K562 (cell line): Measurements from ENCODE around the gene NUCB2. TPM values are rescaled to one million over a fixed set of nuclear protein-coding genes. Genes with fewer than 3 reads are reported as not detected.

Source experiments
- ARID1B ChIP-seq: fragments of 450-650 bp; IDR thresholded peaks from 2 replicates; pipeline ENCODE4 v1.6.1; 2016; ENCODE audit warnings: antibody characterized with exemption, mild to moderate bottlenecking, inconsistent platforms
- CBX2 ChIP-seq: fragments of 200-600 bp; sonication (generic); IDR thresholded peaks from one replicate; pipeline ENCODE4 v1.6.1; 2012; ENCODE audit warnings: mild to moderate bottlenecking, low read length, inconsistent platforms; ENCODE audit not compliant: insufficient read depth, poor library complexity, severe bottlenecking
- CBX3 ChIP-seq, 2 experiments: IDR thresholded peaks; 1 replicate in 1 of 2; 2 replicates in 1 of 2; pipeline ENCODE4 v1.6.1; 2012; ENCODE audit warnings: inconsistent platforms in 2 of 2, low read length in 2 of 2, borderline replicate concordance in 1 of 2, control low read depth in 1 of 2
- CBX5 ChIP-seq: IDR thresholded peaks from 2 replicates; pipeline ENCODE4 v1.6.1; 2014; ENCODE audit warnings: low read depth, borderline replicate concordance
- CHAMP1 ChIP-seq: fragments of 450-650 bp; IDR thresholded peaks from 2 replicates; pipeline ENCODE4 v1.6.1; 2016; ENCODE audit warnings: mild to moderate bottlenecking
- EHMT2 ChIP-seq: fragments of 450-650 bp; IDR thresholded peaks from 2 replicates; pipeline ENCODE4 v1.6.1; 2018; ENCODE audit warnings: antibody characterized with exemption
- ETV5 ChIP-seq: sonication (generic); formaldehyde crosslinking; IDR thresholded peaks from 2 replicates; pipeline ENCODE4 v1.4.0; 2020; ENCODE audit warnings: low read depth, mild to moderate bottlenecking, missing genetic modification reagents
- FIP1L1 ChIP-seq: fragments of 200-400 bp; formaldehyde crosslinking; IDR thresholded peaks from 2 replicates; pipeline ENCODE4 v1.6.1; 2018; ENCODE audit warnings: mild to moderate bottlenecking, low read depth, low read length; ENCODE audit not compliant: poor library complexity, severe bottlenecking
- ILF3 ChIP-seq: fragments of 450-650 bp; IDR thresholded peaks from 2 replicates; pipeline ENCODE4 v1.6.1; 2018; ENCODE audit warnings: antibody characterized with exemption, mild to moderate bottlenecking, moderate library complexity, borderline replicate concordance
- MAFF ChIP-seq: IDR thresholded peaks from 2 replicates; pipeline ENCODE4 v1.6.1; 2012; ENCODE audit warnings: low read length, improper control_type of control experiment
- NELFE ChIP-seq: IDR thresholded peaks from 2 replicates; pipeline ENCODE4 v1.6.1; 2011; ENCODE audit warnings: mild to moderate bottlenecking; ENCODE audit not compliant: insufficient read depth, insufficient read length
- NR3C1 ChIP-seq: sonication (generic); formaldehyde crosslinking; IDR thresholded peaks from 2 replicates; pipeline ENCODE4 v1.8.1; 2022; ENCODE audit warnings: missing genetic modification reagents
- POLR2AphosphoS2 ChIP-seq: IDR thresholded peaks from 2 replicates; pipeline ENCODE4 v1.6.1; 2012; ENCODE audit warnings: low read length, improper control_type of control experiment
- RBM22 ChIP-seq: fragments of 200-400 bp; formaldehyde crosslinking; IDR thresholded peaks from 2 replicates; pipeline ENCODE4 v1.6.1; 2018; ENCODE audit warnings: low read length, low read depth; ENCODE audit not compliant: poor library complexity, severe bottlenecking
- RFX5 ChIP-seq: IDR thresholded peaks from 2 replicates; pipeline ENCODE4 v1.6.1; 2011; ENCODE audit warnings: low read depth, mild to moderate bottlenecking, improper control_type of control experiment, low read length
- TAF9B ChIP-seq: fragments of 450-650 bp; IDR thresholded peaks from 2 replicates; pipeline ENCODE4 v1.6.1; 2018; ENCODE audit warnings: mild to moderate bottlenecking; ENCODE audit not compliant: partially characterized antibody
- WHSC1 ChIP-seq: IDR thresholded peaks from one replicate; pipeline ENCODE4 v1.6.1; 2012; ENCODE audit warnings: low read length, control low read depth, inconsistent platforms
- ZNF165 ChIP-seq: fragments of 250-450 bp; sonication (Bioruptor Pico); IDR thresholded peaks from 2 replicates; pipeline ENCODE4 v1.4.0; 2020; ENCODE audit warnings: borderline replicate concordance
- ZNF431 ChIP-seq: sonication (generic); formaldehyde crosslinking; IDR thresholded peaks from 2 replicates; pipeline ENCODE4 v1.8.0; 2022; ENCODE audit warnings: mild to moderate bottlenecking, missing genetic modification reagents
- ZNF584 ChIP-seq: fragments of 200-800 bp; sonication (Bioruptor generic); IDR thresholded peaks from 2 replicates; pipeline ENCODE4 v1.6.1; 2016; ENCODE audit warnings: low read depth, mild to moderate bottlenecking, missing genetic modification characterization, missing compliant biosample characterization
- polyA plus RNA-seq, 8 experiments: library from polyadenylated mRNA; depleted of rRNA in 4 of 8; stranded (reverse) in 5 of 8; unstranded in 3 of 8; fragments of >200 nt; fragmentation: Nextera tagmentation in 2 of 8; fragmentation: Illumina TruSeq in 1 of 8; extraction: Ambion mirVana in 2 of 8; extraction: Trizol in 1 of 8; gene quantifications; 2 replicates each; pipeline versions ENCODE4 v1.2.1 to v1.2.3, GENCODE V29; 2011 to 2014; ENCODE audit warnings: inconsistent platforms in 1 of 8, missing spikeins in 1 of 8
- total RNA-seq, 7 experiments: library from RNA; depleted of rRNA in 6 of 7; stranded (reverse); fragments of >200 nt in 6 of 7; fragmentation: Illumina TruSeq in 2 of 7; extraction: Trizol in 2 of 7; gene quantifications; 2 replicates each; pipeline versions ENCODE4 v1.2.1 to v1.2.3, GENCODE V29; 2011 to 2021; ENCODE audit warnings: low replicate concordance in 1 of 7
- TF ChIP-seq, protein P1 (sequence below), 2 experiments: IDR thresholded peaks in 1 of 2; conservative IDR thresholded peaks in 1 of 2; 2 replicates each; pipeline ENCODE4 v1.6.1; 2016; ENCODE audit warnings: low read depth in 2 of 2, mild to moderate bottlenecking in 1 of 2, missing compliant biosample characterization in 1 of 2, missing genetic modification characterization in 1 of 2, moderate library complexity in 1 of 2
- TF ChIP-seq, protein P2 (sequence below): fragments of 450-650 bp; IDR thresholded peaks from 2 replicates; pipeline ENCODE4 v1.6.1; 2016; ENCODE audit warnings: missing biosample characterization, missing genetic modification characterization

Gene NUCB2
- total and polyA plus RNA-seq, 9 of the 15 experiments (the other 6 are each of a cell fraction or from before 2014, with no cell fraction given): 54.0 to 108 (median 84.6) TPM

DNA sequence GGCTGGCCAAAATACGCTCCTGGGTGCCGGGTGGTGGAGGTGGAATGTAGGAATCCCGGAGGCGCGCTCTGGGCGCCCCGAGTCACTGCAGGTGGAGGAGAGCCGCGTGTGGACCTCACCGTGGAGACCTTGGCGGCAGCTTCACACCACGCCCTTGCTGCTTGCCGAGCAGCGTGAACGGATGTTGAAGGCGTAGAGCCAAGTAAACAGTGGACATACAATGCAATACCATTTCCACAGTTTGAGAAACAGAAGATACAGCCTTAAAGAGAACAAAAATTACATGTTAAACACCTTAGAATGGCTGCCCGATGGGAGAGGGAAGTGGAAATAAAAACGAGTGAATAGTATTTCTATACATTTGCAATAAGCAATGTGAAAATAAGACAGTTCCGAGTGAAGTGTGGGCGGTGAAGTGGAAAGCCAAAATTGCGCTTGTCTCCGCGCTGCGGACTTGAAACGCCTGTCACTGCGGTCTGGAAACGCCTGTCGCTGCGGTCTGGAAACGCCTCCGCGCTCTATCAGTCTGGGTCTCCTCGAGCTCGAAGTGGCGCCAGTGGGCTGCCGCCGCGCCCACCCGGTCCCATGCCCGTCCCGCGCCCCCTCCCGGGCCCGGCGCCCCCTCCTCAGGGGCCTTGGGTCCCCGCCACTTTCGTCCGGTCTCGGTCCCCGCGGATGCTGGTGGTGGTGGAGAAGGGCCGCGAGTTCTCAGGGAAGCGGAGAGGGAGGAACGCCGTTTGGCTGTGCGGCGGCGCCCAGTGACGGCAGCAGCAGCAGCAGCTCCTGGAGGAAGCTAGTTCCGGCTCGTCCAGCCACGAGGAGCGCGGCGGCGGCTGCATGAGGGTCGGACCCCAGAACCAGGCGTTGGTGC lies 76.6 kb downstream of the NUCB2 start (continued):
- TF ChIP-seq, protein P1, sequence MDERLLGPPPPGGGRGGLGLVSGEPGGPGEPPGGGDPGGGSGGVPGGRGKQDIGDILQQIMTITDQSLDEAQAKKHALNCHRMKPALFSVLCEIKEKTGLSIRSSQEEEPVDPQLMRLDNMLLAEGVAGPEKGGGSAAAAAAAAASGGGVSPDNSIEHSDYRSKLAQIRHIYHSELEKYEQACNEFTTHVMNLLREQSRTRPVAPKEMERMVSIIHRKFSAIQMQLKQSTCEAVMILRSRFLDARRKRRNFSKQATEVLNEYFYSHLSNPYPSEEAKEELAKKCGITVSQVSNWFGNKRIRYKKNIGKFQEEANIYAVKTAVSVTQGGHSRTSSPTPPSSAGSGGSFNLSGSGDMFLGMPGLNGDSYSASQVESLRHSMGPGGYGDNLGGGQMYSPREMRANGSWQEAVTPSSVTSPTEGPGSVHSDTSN (CRISPR knock-in tag; IDR thresholded peaks at IDR 0.05; ENCODE audit: low read depth): no peak
- TF ChIP-seq, protein P1 (tag; conservative IDR thresholded peaks at IDR 0.05; ENCODE audit: low read depth): no peak
- no peak for TF ChIP-seq EHMT2
- no peak for TF ChIP-seq RFX5
- peak; percentile 28 for TF ChIP-seq TAF9B
- no peak for TF ChIP-seq WHSC1
- no peak for TF ChIP-seq ZNF165
- TF ChIP-seq, protein P2, sequence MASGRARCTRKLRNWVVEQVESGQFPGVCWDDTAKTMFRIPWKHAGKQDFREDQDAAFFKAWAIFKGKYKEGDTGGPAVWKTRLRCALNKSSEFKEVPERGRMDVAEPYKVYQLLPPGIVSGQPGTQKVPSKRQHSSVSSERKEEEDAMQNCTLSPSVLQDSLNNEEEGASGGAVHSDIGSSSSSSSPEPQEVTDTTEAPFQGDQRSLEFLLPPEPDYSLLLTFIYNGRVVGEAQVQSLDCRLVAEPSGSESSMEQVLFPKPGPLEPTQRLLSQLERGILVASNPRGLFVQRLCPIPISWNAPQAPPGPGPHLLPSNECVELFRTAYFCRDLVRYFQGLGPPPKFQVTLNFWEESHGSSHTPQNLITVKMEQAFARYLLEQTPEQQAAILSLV (tag): no peak
- no peak for TF ChIP-seq NELFE
- TF ChIP-seq FIP1L1: peak; percentile 86
- no peak for TF ChIP-seq ILF3
- no peak for TF ChIP-seq CHAMP1
- TF ChIP-seq ETV5 (CRISPR knock-in tag): 0 out of 2 replicates have a peak, but pooled peaks have one; percentile 4
- no peak for TF ChIP-seq MAFF
- no peak for TF ChIP-seq ZNF584
- peak; percentile 76; the same call in 1 of the 2 replicates for TF ChIP-seq NR3C1 (CRISPR knock-in tag)
- TF ChIP-seq CBX2: no peak
- no peak for TF ChIP-seq ZNF431
- no peak for TF ChIP-seq CBX5
- TF ChIP-seq RBM22: peak; percentile 54
- TF ChIP-seq CBX3 (IDR thresholded peaks at IDR 0.05; ENCODE audit: borderline replicate concordance in 1 of 2, low read length in 2 of 2): peak in 1 of 2 experiments; percentile 64; a peak in 1 of 3 replicates
- TF ChIP-seq POLR2AphosphoS2: 0 out of 2 replicates have a peak, but pooled peaks have one; percentile 37
- peak; percentile 29; the same call in 1 of the 2 replicates for TF ChIP-seq ARID1B
